ENCODE measurements around the gene FASTKD3.

The FASTKD3 gene

GRCh38 chr5:7881091-7881490, 12.3 kb upstream of the FASTKD3 start:
- no peak for DNase-seq

DNA sequence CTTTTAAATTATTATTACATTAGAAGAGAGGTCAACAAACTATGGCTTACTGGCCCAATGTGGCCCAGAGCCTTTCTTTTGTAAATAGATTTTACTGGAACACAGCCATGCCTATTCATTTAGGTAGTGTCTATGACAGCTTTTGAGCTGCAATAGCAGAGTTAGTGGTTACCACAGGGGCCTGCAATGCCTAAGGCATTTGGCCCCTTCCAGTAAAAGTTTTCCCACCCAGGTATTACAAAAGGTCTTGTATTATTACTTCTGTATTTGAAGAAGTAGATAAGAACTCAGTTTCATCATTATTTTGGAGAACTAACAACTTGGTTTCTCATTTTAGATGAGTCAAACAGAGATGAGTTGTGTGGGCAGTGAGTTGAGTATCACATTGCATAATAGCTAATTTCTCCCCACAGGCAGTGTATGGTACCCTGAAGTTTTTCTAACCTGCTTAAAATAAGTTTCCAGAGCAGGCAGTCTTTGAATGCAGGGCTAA, 9.6 kb upstream of the FASTKD3 start:
- no peak for DNase-seq

- no peak for DNase-seq
Observed at GRCh38 chr5:7877851-7878250, 9.0 kb upstream of the FASTKD3 start.

GRCh38 chr5:7876867-7877266, 8.0 kb upstream of the FASTKD3 start:
- no peak for DNase-seq

DNA sequence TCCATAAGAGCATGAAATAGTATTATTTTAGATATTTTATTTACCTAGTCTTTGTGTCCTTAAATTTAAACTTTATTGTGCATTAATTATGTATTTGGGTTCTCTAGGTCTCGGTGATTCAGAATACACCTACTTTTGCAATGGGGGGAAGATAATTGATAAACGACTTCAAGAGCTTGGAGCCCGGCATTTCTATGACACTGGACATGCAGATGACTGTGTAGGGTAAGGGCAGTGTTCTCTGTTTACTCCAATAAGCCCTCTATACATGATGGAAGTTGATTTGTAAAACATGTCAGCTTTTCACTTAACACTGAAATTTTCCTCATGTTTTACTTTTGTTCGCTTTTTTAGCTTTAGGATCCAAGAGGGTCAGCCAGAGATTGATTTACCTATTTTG, 6.3 kb upstream of the FASTKD3 start:
- DNase-seq, result no peak

DNA sequence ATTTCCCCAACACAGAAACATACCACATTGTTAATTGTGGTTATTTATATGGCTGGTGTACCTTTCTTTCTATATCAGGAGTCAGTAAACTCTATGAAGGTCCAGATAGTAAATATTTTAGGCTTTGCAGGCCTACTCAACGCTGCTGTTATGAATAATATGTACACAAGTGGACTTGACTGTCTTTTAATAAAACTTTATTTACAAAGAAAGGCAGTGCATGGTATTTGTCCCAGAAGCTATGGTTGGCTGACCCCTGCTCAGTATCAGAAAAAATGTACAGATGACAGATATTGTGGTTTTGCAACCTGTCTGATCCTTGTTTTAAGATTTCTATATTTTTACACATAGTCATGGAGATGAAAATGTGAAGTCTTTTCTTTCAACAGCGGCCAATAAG, 5.8 kb upstream of the FASTKD3 start:
- DNase-seq, result no peak

- no peak for DNase-seq
Observed at GRCh38 chr5:7873216-7873615, 4.4 kb upstream of the FASTKD3 start.

DNA sequence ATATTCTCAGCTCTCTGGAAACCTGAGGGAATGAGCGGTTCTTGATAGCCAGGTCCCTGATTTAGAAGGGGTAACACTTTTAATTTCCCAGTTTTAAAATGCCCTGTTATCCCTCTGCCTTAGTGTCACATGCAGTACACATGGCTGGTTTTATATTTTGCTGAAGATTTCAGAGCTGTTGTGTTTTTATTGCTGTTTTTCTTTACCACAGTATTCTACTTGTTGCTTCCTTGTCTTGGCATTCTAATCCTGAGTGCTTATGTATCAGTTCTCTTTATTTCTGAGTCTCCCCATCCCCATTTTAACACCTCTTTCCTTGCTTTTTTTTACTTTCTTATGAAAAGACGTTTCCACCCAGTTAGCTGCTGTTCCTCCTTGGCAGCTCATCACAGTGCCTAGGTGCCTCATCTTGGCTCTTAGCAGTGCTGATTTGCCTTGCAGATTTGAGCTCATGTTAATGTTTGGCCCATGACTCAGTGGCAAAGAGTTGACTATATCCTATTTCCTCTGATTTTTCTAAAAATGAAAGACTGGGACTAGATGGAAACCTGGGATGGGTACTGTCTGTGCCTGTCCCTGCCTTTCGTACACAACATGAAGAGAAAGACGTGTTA, 3.8 kb upstream of the FASTKD3 start:
- DNase-seq, result no peak

DNA sequence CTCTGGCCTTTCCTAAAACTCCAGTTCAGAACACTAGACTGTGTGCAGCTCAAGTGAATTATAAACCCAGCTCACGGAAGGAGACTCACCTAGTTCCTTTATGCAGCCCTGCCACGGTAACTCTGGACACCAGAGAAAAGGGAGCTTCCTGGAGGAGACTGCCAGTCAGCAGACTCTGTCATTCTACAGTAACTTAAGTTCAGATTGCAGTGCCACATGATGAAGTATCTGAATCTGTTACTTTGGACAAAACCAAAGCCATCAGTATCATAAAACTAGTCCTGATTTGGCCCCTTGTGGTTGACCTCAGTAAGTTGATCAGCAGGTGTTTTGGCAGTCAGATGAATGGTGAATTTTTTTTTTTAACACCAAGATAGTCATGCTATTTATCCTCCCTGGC, 2.8 kb upstream of the FASTKD3 start:
- DNase-seq, result no peak

- no peak for DNase-seq
Observed at GRCh38 chr5:7869474-7870136, 774 bp upstream of the FASTKD3 start.

DNA sequence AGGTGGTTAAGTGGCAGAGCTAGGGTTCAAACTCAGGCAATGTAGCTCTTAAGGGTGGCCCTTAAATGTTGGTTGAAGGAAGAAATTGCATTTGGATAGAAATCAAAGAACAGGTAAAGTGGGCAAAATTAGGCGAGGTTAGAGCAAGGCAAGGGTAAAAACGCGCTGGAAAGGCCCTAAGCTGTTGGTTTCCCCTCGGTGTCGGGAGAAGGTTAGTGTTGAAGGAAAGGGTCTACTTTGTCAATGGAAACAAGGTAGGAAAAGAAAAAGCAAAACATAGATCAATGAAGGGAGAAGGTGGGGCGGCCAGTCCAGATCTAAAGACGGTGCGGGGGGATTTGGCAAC, 431 bp downstream of the FASTKD3 start:
- no peak for DNase-seq

DNA sequence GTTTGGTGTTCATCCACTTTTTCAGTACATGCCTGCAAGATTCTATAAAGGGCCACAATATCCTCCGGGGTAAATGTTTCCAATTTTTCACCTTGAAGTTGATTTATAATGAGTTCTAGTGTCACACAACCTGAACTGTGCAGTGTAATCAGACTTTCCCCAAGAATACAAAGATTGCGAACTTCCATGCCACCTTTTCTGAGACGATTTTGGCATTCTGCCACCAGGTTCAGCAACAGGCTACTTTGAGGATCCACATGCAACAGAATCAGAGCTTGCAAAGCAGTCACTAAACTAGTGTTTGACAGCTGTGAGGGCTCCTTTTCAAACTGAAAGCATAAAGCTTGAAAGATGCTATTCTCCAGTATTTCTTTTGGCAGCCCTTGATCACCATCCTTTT, 1.6 kb downstream of the FASTKD3 start:
- DNase-seq, result no peak

DNA sequence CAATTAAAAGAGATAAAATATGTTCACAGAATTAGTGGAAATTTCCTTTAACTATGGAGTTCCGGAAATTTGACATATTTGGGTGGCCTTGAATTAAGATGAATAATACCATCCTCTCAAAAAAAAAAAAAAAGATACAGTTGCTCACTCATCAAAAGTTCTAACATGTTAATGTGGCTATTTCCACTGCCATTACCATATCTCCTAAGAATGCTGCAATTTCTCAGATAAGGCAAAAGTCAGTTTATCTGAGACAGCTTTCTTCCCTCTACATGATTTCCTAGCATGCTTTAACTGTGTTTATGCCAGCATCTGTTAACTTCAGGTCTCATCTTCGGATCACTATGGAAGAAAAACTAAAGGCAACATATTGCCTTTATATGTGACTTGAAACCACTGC, 2.6 kb downstream of the FASTKD3 start:
- DNase-seq, result no peak

DNA sequence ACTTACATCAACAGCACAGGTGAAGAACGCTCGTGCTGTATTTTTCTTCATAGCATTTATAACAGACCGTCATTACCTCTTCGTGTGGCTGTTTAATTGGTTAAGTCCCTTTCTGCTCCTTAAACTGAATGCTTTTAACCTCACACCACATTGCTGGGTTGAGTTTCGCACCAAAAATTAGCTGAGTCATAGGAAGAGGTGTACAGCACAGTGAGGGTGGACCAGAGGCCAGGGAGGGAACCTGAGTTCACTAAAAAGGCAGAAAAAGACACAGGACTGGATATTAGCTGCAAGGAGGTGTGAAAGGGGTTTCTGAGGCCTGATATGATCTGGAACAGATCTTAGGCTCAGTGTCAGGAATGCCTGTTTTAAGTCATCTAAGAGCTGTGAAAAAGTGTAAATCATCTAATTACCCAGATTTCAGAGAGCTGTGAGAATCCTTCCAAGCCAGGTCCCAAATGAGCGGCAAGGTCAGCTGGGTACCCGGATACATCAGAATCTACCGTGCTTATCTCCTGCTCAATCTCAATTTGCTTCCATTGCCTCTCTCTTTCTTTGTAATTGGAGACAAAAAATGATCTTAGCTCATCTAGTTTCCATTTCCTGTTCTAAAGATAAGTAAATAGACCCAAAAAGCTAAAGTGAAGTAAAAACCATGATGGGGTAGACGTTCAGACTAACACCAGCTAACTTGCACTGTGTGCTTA, 10.8 kb downstream of the FASTKD3 start:
- no peak for DNase-seq

GRCh38 chr5:7857361-7857760, 11.5 kb downstream of the FASTKD3 start:
- DNase-seq, result no peak

GRCh38 chr5:7856855-7857254, 12.0 kb downstream of the FASTKD3 start:
- DNase-seq, result no peak

DNA sequence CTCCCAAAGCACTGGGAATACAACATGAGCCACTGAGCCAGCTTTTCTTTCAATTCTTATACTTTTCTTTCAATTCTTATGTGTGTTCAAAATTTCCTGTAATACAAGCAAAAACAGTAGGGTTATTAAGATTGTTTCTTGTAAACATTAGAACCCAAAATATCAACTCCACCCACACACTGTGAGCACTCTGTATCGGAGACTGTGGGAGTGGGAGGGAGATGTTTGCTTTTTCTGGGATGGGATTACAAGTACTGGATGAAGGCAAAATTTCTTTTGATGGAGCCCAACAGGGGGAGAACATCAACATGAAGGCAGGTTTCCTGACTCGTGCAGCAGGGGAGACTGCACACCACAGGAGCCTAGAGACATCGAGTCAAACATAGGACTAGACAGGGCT, 13.2 kb downstream of the FASTKD3 start:
- DNase-seq, result no peak

GRCh38 chr5:7852988-7853387, 15.8 kb downstream of the FASTKD3 start:
- DNase-seq, result no peak

- DNase-seq, result no peak
Observed at GRCh38 chr5:7852542-7852941, 16.3 kb downstream of the FASTKD3 start.

DNA sequence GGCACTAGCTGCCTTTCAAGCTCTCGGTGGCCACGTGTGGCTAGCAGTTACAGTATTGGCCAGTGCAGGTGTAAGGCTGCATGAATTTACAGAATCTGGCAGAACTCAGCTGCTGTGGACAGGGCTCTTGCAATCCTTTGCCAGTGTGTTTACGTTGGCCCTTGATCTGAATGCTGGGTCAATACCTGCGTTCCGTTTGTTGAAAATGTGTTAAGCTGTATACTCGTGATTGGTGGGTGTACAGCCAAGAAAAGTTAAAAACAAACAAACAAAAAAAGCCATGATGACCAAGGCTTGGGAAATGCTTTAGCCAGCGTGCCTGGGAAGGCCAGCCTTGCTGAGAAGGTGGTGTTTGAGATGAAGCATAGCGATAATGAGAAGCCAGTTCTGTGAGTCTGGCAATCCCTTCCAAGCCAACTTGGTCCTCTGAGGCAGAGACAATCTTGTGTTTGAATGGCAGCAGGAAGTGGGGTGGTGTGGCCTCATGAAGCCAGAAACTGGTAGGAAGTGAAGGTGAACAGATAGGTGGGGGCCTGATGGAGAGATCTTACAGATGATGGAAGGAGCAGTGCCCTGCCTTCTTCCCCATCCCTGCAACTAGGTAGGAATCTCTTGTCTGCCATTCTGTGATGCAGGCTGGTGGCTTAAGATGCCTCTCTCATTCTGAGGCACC, 17.1 kb downstream of the FASTKD3 start:
- no peak for DNase-seq

DNA sequence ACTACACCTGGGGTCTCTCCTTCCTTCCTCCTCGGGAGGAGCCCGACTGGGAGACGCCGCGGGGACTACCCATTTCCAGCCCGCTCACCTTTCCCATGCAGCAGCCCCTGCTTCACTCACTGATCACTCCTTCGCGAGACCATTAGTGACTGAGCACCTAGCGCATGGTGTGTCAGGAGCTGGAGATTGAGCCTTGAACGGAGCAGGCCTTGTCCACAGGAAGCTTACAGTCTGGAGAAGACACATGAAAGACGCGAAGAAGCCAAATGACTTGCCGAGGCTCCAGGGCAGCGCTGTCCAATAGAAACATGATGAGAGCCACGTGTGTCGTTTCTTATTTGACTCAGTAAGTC, 17.6 kb downstream of the FASTKD3 start:
- DNase-seq, result no peak

GRCh38 chr5:7850395-7851239, 18.2 kb downstream of the FASTKD3 start, which contains the start of gene CFAP90:
Gene CFAP90, minus strand, starts transcription at chr5:7851133. Its CDS starts 112 bp downstream, at chr5:7851021.
- DNase-seq, result peak; percentile 23
